Measurements from ENCODE around the gene PACSIN2.

- TF ChIP-seq JUND (IDR thresholded peaks at IDR 0.05; ENCODE audit: low read depth, low read length) (no peak), CHD4 (IDR thresholded peaks at IDR 0.05) (no peak), TAF1 (IDR thresholded peaks at IDR 0.05; ENCODE audit: borderline replicate concordance, low read depth, low read length) (no peak), SUZ12 (IDR thresholded peaks at IDR 0.05; ENCODE audit: unreplicated experiment) (no peak), SMC3 (IDR thresholded peaks at IDR 0.05; ENCODE audit: borderline replicate concordance, low read length) (no peak), FOS (IDR thresholded peaks at IDR 0.05; ENCODE audit: borderline replicate concordance, extremely low read depth, insufficient read length) (no peak), POU2F2 (IDR thresholded peaks at IDR 0.05; ENCODE audit: borderline replicate concordance, low read depth, low read length) (no peak), STAT3 (IDR thresholded peaks at IDR 0.05; ENCODE audit: low read depth, low read length) (no peak)
- TF ChIP-seq, protein P1, sequence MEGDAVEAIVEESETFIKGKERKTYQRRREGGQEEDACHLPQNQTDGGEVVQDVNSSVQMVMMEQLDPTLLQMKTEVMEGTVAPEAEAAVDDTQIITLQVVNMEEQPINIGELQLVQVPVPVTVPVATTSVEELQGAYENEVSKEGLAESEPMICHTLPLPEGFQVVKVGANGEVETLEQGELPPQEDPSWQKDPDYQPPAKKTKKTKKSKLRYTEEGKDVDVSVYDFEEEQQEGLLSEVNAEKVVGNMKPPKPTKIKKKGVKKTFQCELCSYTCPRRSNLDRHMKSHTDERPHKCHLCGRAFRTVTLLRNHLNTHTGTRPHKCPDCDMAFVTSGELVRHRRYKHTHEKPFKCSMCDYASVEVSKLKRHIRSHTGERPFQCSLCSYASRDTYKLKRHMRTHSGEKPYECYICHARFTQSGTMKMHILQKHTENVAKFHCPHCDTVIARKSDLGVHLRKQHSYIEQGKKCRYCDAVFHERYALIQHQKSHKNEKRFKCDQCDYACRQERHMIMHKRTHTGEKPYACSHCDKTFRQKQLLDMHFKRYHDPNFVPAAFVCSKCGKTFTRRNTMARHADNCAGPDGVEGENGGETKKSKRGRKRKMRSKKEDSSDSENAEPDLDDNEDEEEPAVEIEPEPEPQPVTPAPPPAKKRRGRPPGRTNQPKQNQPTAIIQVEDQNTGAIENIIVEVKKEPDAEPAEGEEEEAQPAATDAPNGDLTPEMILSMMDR (IDR thresholded peaks at IDR 0.05 in 2 of 3, conservative IDR thresholded peaks at IDR 0.05 in 1 of 3; ENCODE audit: control insufficient read depth in 2 of 3, extremely low read depth in 1 of 3, insufficient read depth in 1 of 3, low read depth in 3 of 3, low read length in 3 of 3), result no peak
- TF ChIP-seq, protein P2, sequence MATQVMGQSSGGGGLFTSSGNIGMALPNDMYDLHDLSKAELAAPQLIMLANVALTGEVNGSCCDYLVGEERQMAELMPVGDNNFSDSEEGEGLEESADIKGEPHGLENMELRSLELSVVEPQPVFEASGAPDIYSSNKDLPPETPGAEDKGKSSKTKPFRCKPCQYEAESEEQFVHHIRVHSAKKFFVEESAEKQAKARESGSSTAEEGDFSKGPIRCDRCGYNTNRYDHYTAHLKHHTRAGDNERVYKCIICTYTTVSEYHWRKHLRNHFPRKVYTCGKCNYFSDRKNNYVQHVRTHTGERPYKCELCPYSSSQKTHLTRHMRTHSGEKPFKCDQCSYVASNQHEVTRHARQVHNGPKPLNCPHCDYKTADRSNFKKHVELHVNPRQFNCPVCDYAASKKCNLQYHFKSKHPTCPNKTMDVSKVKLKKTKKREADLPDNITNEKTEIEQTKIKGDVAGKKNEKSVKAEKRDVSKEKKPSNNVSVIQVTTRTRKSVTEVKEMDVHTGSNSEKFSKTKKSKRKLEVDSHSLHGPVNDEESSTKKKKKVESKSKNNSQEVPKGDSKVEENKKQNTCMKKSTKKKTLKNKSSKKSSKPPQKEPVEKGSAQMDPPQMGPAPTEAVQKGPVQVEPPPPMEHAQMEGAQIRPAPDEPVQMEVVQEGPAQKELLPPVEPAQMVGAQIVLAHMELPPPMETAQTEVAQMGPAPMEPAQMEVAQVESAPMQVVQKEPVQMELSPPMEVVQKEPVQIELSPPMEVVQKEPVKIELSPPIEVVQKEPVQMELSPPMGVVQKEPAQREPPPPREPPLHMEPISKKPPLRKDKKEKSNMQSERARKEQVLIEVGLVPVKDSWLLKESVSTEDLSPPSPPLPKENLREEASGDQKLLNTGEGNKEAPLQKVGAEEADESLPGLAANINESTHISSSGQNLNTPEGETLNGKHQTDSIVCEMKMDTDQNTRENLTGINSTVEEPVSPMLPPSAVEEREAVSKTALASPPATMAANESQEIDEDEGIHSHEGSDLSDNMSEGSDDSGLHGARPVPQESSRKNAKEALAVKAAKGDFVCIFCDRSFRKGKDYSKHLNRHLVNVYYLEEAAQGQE (IDR thresholded peaks at IDR 0.05; ENCODE audit: low read depth, low read length), result no peak
These were observed 142.1 kb downstream of the PACSIN2 start for GRCh38 chr22:42872821-42873220.

Measured in GM12878 (cell line).